ENCODE results near the gene GGNBP2. TPM values are rescaled to one million over a fixed set of nuclear protein-coding genes. Genes with fewer than 3 reads are reported as not detected.

GGNBP2 gene
- total and polyA plus RNA-seq, 2 of the 8 experiments (the other 6 are each of a cell fraction or from before 2014, with no cell fraction given): 29.2 to 35.8 TPM

- Histone ChIP-seq H2BK15ac (ENCODE audit: low read length) (no peak overlapping the region), H2BK120ac (replicated peaks; ENCODE audit: low read depth, low read length) (no peak overlapping the region), H4K8ac (ENCODE audit: extremely low read depth, insufficient read depth, low read length) (no peak overlapping the region), H2AFZ (ENCODE audit: low read length) (no peak overlapping the region), H3K27ac (ENCODE audit: low read depth, low read length) (no peak overlapping the region), H3K56ac (replicated peaks; ENCODE audit: insufficient read length, low read depth, low read length) (no peak overlapping the region), H2BK20ac (ENCODE audit: low read length) (no peak overlapping the region), H3K14ac (ENCODE audit: insufficient read length) (no peak overlapping the region), H3K4me1 (replicated peaks in 1 of 4; ENCODE audit: control insufficient read depth in 3 of 4, insufficient read depth in 4 of 4, low read length in 3 of 4) (peaks cover 2 to 28% (median 11%) of the 10 kb centered on the region in 4 experiments; a peak in 6 of 7 replicates), H3K4me3 (ENCODE audit: extremely low read depth in 1 of 4, insufficient read depth in 2 of 4, low read depth in 3 of 4, low read length in 4 of 4) (no peak overlapping the region), H3K4me2 (ENCODE audit: insufficient read depth in 1 of 2, low read depth in 2 of 2, low read length in 2 of 2) (no peak overlapping the region), H3K9ac (replicated peaks in 1 of 4; ENCODE audit: extremely low read depth in 1 of 4, low read depth in 3 of 4, low read length in 3 of 4) (no peak overlapping the region), H3K27me3 (replicated peaks in 1 of 4; ENCODE audit: control insufficient read depth in 3 of 4, extremely low read depth in 1 of 4, insufficient read depth in 3 of 4, low read length in 3 of 4) (no peaks in the 10 kb centered on the region; a peak in 2 of 7 replicates), H3K4ac (replicated peaks; ENCODE audit: insufficient read length, low read depth, low read length) (no peak overlapping the region), H4K5ac (ENCODE audit: insufficient read length, low read depth, low read length) (no peak overlapping the region), H3K23ac (ENCODE audit: insufficient read length) (no peak overlapping the region), H3K9me3 (ENCODE audit: insufficient read depth in 2 of 2, low read depth in 1 of 2, low read length in 1 of 2) (no peaks in the 10 kb centered on the region), H3K23me2 (ENCODE audit: low read depth, low read length) (no peaks in the 10 kb centered on the region; the same call in 1 of the 2 replicates), H3K18ac (ENCODE audit: extremely low read depth, low read length) (no peak overlapping the region), H3K36me3 (ENCODE audit: control insufficient read depth in 2 of 4, insufficient read depth in 4 of 4, low read length in 3 of 4) (no peaks in the 10 kb centered on the region), H4K91ac (replicated peaks; ENCODE audit: insufficient read length, low read length) (no peak overlapping the region), H4K20me1 (replicated peaks in 1 of 2; ENCODE audit: control insufficient read depth in 1 of 2, insufficient read depth in 2 of 2, low read length in 2 of 2) (peaks cover 0 to 1% of the 10 kb centered on the region in 2 experiments), H2BK5ac (ENCODE audit: low read depth, low read length) (no peak overlapping the region), H2AK5ac (ENCODE audit: low read depth, low read length) (0 out of 2 replicates have a peak overlapping the region, but pooled peaks have one; percentile 33), H3K79me2 (ENCODE audit: control insufficient read depth in 1 of 2, insufficient read depth in 2 of 2, low read length in 2 of 2) (no peaks in the 10 kb centered on the region), H3K79me1 (ENCODE audit: low read depth, low read length) (no peaks in the 10 kb centered on the region), H2BK12ac (ENCODE audit: low read depth, low read length) (no peak overlapping the region)
- FAIRE-seq (no peak), DNase-seq (ENCODE audit: low read depth in 1 of 2, low spot score in 2 of 2) (no peak)
- POLR2A ChIA-PET (ENCODE audit: partially characterized antibody): interaction anchor here (1.6 kb wide), 1 partner anchor 17 kb away, joined by 3 read pairs; no protein-coding TSS in a partner anchor
- WGBS, 2 experiments (ENCODE audit: extremely low coverage in 1 of 2, insufficient coverage in 1 of 2, insufficient read length in 1 of 2, insufficient replicate concordance in 2 of 2, low coverage in 1 of 2, low lambda C conversion rate in 2 of 2, missing lambda C conversion rate in 1 of 2): 94% methylated on average over 4 of the region's 4 CpGs; no CpG with 5 or more reads in 1 of the 2 experiments
- CTCF ChIA-PET (ENCODE audit: partially characterized antibody): interaction anchor here (0.9 to 9.5 kb wide), 13 partner anchors 9 to 416 kb away, joined by 3 to 86 read pairs (median 22); no protein-coding TSS in a partner anchor
- no peak for TF ChIP-seq NRF1 (IDR thresholded peaks at IDR 0.05; ENCODE audit: low read depth, low read length)
- no peak for TF ChIP-seq EGR1 (IDR thresholded peaks at IDR 0.05; ENCODE audit: borderline replicate concordance, low read depth, low read length)
- TF ChIP-seq GTF2F1 (IDR thresholded peaks at IDR 0.05; ENCODE audit: borderline replicate concordance, low read depth, low read length): no peak
- no peak for TF ChIP-seq FOSL1 (IDR thresholded peaks at IDR 0.05; ENCODE audit: insufficient read depth, low read depth, low read length)
- TF ChIP-seq SP4 (IDR thresholded peaks at IDR 0.05; ENCODE audit: low read length): no peak
- TF ChIP-seq SP1 (IDR thresholded peaks at IDR 0.05; ENCODE audit: low read depth, low read length): no peak
- no peak for TF ChIP-seq BRCA1 (IDR thresholded peaks at IDR 0.05; ENCODE audit: low read depth, low read length)
- TF ChIP-seq ASH2L (IDR thresholded peaks at IDR 0.05; ENCODE audit: low read length): no peak
- TF ChIP-seq PHF8 (conservative IDR thresholded peaks at IDR 0.05; ENCODE audit: low read depth, low read length): no peak
- TF ChIP-seq SIN3A (conservative IDR thresholded peaks at IDR 0.05 in 1 of 2, IDR thresholded peaks at IDR 0.05 in 1 of 2; ENCODE audit: low read depth in 1 of 2, low read length in 2 of 2): no peak
- no peak for TF ChIP-seq POU5F1 (IDR thresholded peaks at IDR 0.05; ENCODE audit: low read depth, low read length)
- TF ChIP-seq RAD21 (IDR thresholded peaks at IDR 0.05 in 1 of 2, conservative IDR thresholded peaks at IDR 0.05 in 1 of 2; ENCODE audit: low read depth in 2 of 2, low read length in 2 of 2): no peak
- no peak for TF ChIP-seq JUND (IDR thresholded peaks at IDR 0.05; ENCODE audit: low read length)
- TF ChIP-seq CHD1 (IDR thresholded peaks at IDR 0.05; ENCODE audit: low read depth, low read length): no peak
These were observed 86.3 kb downstream of the GGNBP2 start for GRCh38 chr17:36631022-36631421.
